Memory B cell (primary cell): ENCODE data around the gene POTEM.
"Not testable (repeated sequence)": the region's sequence is repeated elsewhere in the genome, so short reads cannot be mapped to it uniquely, and the experiment has no call there.

Source experiments
- ATAC-seq: fragments of 150-1000 bp; cut with Tn5 transposase; 2 replicates; pipeline ENCODE4 v1.10.0; 2021; ENCODE audit warnings: low read depth, mild to moderate bottlenecking, moderate library complexity
- DNase-seq, 2 donors: peaks; one replicate each; pipeline ENCODE4 v3.0.0; 2022; ENCODE audit warnings: low spot score in 2 of 2
- H3K27ac Mint-ChIP-seq: one replicate; pipeline ENCODE4 v1.8.0; 2022; ENCODE audit warnings: mild to moderate bottlenecking, moderate library complexity, mixed read lengths
- H3K27me3 Mint-ChIP-seq: one replicate; pipeline ENCODE4 v1.8.0; 2022; ENCODE audit warnings: mixed read lengths
- H3K36me3 Mint-ChIP-seq: one replicate; pipeline ENCODE4 v1.8.0; 2022; ENCODE audit warnings: mild to moderate bottlenecking, mixed read lengths
- H3K4me1 Mint-ChIP-seq: one replicate; pipeline ENCODE4 v1.8.0; 2022; ENCODE audit warnings: mixed read lengths
- H3K4me3 Mint-ChIP-seq: one replicate; pipeline ENCODE4 v1.8.0; 2022; ENCODE audit warnings: mild to moderate bottlenecking, moderate library complexity, mixed read lengths
- H3K9me3 Mint-ChIP-seq: one replicate; pipeline ENCODE4 v1.8.0; 2022; ENCODE audit warnings: mixed read lengths

POTEM gene

DNA sequence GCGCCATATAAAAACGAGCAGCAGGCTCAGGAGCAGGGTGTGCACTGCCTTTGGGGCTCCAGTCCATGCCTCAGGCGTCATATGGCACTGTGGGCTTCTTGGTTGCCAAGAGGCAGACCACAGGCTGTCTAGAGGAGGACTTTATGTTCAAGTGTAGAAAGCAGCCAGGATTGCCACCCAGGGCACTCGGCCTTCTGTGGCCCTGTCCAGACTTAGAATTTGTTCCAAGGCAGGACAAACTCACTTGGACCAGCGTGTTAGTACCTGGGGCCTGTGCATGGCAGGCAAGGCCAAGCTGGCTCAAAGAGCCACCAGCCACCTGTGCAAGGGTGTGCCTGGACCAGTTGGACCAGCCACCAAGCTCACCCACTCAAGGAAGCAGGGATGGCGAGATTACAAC, 40.4 kb downstream of the POTEM start:
- H3K4me1 Mint-ChIP-seq, H3K36me3 Mint-ChIP-seq, H3K4me3 Mint-ChIP-seq, ATAC-seq, DNase-seq, H3K9me3 Mint-ChIP-seq, H3K27me3 Mint-ChIP-seq, H3K27ac Mint-ChIP-seq: not testable (repeated sequence)

DNA sequence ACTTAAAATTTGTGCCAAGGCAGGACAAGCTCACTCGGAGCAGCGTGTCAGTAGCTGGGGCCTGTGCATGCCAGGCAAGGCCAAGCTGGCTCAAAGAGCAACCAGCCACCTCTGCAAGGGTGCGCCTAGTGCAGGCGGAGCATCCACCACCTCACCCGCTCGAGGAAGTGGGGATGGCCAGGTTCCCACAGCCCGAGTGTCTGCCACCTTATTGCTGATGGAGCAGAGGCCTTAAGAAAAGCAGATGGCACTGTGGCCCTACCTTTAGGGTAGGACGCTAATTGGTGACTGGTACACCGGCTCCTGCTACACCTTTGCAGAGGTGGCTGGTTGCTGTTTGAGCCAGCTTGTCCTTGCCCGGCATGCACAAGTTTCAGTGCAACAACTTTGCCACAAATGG, 43.8 kb downstream of the POTEM start:
- not testable (repeated sequence) for H3K27ac Mint-ChIP-seq, H3K9me3 Mint-ChIP-seq, H3K4me1 Mint-ChIP-seq, ATAC-seq, DNase-seq, H3K4me3 Mint-ChIP-seq, H3K27me3 Mint-ChIP-seq, H3K36me3 Mint-ChIP-seq

DNA sequence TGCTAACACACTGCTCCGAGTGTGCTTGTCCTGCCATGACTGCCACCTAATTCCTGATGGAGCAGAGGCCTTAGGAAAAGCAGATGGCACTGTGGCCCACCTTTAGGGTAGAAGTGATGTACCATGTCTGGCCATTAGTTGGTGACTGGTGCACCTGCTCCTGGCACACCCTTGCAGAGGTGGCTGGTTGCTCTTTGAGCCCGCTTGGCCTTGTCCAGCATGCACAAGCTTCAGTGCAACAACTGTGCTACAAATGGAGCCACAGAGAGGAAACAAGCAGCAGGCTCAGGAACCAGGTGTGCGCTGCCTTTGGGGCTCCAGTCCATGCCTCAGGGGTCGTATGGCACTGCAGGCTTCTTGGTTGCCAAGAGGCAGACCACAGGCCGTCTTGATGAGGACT, 44.5 kb downstream of the POTEM start:
- not testable (repeated sequence) for DNase-seq, H3K9me3 Mint-ChIP-seq, H3K4me3 Mint-ChIP-seq, ATAC-seq, H3K4me1 Mint-ChIP-seq, H3K36me3 Mint-ChIP-seq, H3K27ac Mint-ChIP-seq, H3K27me3 Mint-ChIP-seq

DNA sequence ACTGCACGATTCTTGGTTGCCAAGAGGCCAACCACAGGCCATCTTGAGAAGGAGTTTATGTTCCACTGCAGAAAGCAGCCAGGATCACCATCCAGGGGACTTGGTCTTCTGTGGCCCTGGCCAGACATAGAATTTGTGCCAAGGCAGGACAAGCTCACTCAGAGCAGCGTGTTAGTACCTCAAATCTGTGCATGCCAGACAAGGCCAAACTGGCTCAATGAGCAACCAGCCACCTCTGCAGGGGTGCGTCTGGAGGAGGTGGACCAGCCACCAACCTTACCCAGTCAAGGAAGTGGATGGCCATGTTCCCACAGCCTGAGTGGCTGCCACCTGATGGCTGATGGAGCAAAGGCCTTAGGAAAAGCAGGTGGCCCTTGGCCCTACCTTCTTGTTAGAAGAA, 48.0 kb downstream of the POTEM start:
- H3K9me3 Mint-ChIP-seq, ATAC-seq, DNase-seq, H3K27ac Mint-ChIP-seq, H3K27me3 Mint-ChIP-seq, H3K4me3 Mint-ChIP-seq, H3K36me3 Mint-ChIP-seq, H3K4me1 Mint-ChIP-seq: not testable (repeated sequence)

DNA sequence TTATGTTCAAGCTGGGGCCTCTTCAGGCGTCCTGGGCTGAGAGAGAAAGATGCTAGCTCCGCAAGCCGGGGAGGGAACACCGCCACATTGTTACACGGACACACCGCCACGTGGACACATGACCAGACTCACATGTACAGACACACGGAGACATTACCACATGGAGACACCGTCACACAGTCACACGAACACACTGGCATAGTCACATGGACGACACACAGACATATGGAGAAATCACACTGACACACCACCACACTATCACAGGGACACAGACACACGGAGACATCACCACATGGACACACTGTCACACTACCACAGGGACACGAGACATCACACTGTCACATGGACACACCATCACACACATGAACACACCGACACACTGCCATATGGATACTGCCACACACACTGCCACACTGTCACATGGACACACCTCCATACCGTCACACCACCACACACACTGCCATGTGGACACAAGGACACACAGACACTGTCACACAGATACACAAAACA, 57.9 kb downstream of the POTEM start:
- ATAC-seq, H3K36me3 Mint-ChIP-seq, H3K9me3 Mint-ChIP-seq, H3K4me1 Mint-ChIP-seq, H3K27ac Mint-ChIP-seq, DNase-seq, H3K4me3 Mint-ChIP-seq, H3K27me3 Mint-ChIP-seq: not testable (repeated sequence)

DNA sequence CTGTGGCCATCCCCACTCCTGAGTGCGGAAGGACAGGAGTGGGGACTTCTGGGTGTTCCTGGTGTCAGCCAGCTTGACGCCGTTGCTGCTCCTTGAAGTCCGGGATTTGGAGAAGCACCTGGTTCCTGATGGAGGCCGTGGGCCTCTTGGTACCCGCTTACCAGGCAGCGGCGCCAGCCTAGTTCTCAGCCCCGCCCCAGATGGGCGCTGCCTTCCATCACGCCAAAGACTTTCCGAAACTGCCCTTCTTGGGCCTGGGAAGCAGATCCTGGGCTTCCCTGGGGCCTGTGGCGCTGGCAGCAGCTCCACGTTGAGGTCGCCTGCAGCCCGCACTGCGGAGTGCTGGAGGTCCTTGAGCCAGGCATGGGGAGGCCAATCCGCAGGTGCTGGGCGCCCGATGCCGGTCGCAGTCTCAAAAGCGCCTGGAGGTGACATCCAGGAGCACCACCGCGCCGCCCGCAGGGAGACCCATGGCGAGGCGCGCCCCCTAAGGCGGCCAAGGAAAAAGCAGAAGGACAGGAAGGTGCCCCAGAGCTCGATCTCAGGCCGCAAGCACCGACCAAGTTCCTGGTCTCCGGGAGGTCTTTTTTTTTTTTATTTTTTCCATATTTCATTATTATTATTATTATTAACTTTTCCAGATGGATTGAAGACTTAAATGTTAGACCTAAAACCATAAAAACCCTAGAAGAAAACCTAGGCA, 59.6 kb downstream of the POTEM start:
- not testable (repeated sequence) for H3K9me3 Mint-ChIP-seq, DNase-seq, H3K27ac Mint-ChIP-seq, H3K4me1 Mint-ChIP-seq, H3K27me3 Mint-ChIP-seq, H3K4me3 Mint-ChIP-seq, ATAC-seq, H3K36me3 Mint-ChIP-seq

DNA sequence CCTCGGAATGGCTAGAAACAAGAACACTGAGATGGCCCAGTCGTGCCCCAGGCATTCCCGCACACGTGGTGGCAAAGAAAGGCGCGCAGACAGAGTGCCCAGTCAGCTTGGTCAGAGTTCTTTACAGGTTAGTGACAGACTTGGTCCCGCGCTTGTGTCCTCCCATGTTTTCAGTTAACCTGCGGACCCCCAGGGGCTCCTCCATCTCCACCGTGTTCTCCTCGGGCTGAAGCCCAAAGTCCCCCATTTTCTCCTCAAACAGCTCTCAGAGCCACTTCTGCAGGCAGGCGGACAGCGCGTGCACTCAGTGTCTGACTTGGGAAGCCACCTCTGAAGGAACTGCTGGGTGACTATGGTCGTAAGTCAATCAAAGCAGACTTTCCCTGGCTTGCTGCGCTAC, 60.7 kb downstream of the POTEM start:
- H3K4me3 Mint-ChIP-seq, H3K27me3 Mint-ChIP-seq, H3K9me3 Mint-ChIP-seq, DNase-seq, H3K27ac Mint-ChIP-seq, H3K36me3 Mint-ChIP-seq, ATAC-seq, H3K4me1 Mint-ChIP-seq: not testable (repeated sequence)

DNA sequence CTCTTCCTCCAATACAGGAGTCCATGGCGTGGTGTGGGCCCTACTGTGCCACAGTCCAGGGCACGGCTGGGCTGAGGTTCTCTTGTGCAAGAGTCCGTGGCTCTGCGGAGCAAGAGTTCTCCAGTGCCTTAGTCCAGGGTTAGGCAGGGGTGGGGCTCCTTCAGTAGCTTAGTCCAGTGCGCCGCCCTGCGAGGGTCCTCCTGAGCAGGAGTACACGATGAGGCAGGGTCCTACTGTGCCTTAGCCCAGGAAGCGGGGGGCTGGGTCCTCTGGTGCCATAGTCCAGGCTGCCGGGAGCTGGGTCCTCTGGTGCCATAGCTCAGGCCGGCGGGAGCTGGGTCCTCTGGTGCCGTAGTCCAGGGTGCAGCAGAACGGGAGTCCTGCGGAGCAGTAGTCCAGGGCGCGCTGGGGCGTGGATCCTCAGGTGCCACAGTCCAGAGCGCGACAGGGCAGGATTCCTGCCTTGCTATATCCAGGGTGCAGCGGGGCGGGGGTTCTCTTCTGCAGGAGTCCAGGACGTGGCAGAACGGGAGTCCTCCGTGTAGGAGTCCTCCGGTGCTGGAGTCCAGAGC, 69.7 kb downstream of the POTEM start:
- not testable (repeated sequence) for H3K4me3 Mint-ChIP-seq, H3K27ac Mint-ChIP-seq, H3K36me3 Mint-ChIP-seq, H3K4me1 Mint-ChIP-seq, H3K27me3 Mint-ChIP-seq, DNase-seq, H3K9me3 Mint-ChIP-seq, ATAC-seq

DNA sequence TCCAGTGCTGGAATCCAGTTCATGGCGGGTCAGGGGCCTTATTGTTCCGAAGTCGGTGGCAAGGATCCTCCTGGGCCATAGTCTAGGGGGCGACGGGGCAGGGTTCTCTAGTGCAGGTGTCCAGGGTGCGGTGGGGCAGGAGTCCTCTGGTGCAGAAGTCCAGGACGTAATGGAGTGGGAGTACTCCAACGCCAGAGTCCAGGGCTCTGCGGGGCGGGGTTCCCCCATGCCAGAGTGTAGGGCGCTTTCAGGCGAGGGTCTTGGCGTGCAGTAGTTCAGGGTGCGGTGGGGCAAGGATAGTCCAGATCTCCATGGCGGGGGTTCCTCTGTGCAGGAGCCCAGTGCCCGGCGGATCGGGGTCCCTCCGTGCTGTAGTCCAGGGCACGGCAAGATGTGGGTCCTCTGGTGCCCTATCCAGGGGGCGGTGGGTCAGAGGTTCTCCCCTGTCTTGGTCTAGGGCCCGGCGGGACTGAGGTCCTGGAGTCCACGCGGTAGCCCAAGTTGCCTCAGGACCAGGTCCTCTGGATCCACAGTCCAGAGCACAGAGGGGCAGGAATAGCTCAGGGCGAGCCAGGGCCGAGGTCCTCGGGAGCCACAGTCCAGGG, 70.9 kb downstream of the POTEM start:
- DNase-seq, H3K27ac Mint-ChIP-seq, ATAC-seq, H3K36me3 Mint-ChIP-seq, H3K4me1 Mint-ChIP-seq, H3K9me3 Mint-ChIP-seq, H3K27me3 Mint-ChIP-seq, H3K4me3 Mint-ChIP-seq: not testable (repeated sequence)

DNA sequence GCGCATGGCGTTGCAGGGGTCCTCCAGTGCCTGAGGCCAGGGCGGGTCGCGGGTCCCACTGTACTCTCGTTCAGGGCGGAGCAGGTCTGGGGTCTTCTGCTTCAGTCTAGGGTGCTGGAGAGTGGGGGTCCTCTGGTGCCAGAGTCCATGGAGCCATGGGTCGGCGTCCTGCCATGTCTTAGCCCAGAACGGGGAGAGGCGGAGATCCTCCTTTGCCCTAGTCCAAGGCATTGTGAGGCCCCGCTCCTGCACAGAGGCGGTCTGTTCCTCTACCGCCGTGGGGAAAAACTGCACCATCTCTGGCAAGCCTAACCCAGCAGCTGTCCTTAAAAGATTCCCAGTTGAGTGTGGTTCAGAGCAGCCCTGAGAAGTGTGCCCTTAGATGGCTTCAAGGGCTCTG, 71.6 kb downstream of the POTEM start:
- not testable (repeated sequence) for H3K27ac Mint-ChIP-seq, H3K27me3 Mint-ChIP-seq, ATAC-seq, H3K36me3 Mint-ChIP-seq, DNase-seq, H3K4me1 Mint-ChIP-seq, H3K9me3 Mint-ChIP-seq, H3K4me3 Mint-ChIP-seq

DNA sequence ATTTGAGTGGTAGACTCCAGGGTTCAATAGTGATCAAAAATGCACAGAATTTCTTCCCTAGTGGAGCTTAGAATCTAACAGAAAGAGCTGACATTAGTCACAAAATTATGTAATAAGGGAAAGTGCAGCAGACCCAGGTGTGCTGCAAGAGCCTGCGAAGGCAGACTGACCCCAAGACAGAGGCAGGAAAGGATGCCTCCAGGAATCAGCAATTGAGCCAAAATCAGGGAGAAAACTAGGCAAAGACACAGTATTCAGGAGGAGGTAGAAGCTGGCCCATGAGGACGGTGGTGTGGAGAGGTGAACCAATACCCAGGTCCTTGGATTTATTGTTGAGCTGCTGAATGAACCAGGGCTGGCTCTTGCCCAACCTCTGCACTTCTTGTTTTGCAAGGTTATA, 76.2 kb downstream of the POTEM start:
- not testable (repeated sequence) for H3K27ac Mint-ChIP-seq, H3K9me3 Mint-ChIP-seq, H3K27me3 Mint-ChIP-seq, DNase-seq, ATAC-seq, H3K4me1 Mint-ChIP-seq, H3K36me3 Mint-ChIP-seq, H3K4me3 Mint-ChIP-seq
